ENCODE results near the gene PSME3.
"Not testable (repeated sequence)": the region's sequence is repeated elsewhere in the genome, so short reads cannot be mapped to it uniquely, and the experiment has no call there.

The PSME3 gene

GRCh38 chr17:42851371-42852240, 18.4 kb downstream of the PSME3 start:
- DNase-seq: not testable (repeated sequence)

GRCh38 chr17:42852351-42852750, 19.2 kb downstream of the PSME3 start:
- DNase-seq: no peak

DNA sequence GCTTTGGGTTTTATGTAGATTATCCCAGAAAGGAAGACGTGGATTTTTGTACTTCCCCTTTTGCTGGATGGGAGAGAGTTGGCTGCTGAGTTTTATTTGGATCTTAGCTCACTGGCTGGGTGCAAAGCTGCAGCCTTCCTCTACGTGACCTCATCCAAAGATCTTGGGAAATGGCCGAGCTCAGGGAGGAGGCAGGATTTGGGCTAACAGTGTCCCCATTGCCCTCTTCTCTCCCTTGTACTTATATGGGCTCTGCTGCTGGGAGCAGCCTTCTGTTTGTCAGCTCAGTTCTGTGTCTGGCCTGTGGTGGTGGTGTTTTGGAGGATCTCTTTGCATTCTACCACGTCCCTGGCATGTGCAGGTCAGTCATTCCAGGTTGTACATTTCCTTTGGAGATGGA, 19.8 kb downstream of the PSME3 start:
- DNase-seq: no peak

DNA sequence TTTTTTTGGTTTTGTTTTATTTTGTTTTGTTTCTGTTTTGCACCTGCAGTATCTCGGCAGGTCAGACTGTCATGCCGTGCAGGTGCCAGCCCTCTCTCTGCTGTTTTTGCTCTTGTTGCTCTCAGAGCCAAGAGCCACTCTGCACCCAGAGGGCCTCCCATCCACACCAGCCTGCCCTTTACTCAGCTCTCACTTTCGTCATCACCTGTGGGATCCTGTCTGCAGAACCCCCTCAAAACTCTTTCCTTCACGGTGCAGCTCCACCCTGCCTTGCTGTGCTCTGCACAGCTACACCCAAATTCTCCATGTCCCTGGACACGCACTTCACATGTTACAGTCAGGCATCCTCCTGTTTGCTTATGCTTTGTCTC, 20.4 kb downstream of the PSME3 start:
- DNase-seq: no peak

DNA sequence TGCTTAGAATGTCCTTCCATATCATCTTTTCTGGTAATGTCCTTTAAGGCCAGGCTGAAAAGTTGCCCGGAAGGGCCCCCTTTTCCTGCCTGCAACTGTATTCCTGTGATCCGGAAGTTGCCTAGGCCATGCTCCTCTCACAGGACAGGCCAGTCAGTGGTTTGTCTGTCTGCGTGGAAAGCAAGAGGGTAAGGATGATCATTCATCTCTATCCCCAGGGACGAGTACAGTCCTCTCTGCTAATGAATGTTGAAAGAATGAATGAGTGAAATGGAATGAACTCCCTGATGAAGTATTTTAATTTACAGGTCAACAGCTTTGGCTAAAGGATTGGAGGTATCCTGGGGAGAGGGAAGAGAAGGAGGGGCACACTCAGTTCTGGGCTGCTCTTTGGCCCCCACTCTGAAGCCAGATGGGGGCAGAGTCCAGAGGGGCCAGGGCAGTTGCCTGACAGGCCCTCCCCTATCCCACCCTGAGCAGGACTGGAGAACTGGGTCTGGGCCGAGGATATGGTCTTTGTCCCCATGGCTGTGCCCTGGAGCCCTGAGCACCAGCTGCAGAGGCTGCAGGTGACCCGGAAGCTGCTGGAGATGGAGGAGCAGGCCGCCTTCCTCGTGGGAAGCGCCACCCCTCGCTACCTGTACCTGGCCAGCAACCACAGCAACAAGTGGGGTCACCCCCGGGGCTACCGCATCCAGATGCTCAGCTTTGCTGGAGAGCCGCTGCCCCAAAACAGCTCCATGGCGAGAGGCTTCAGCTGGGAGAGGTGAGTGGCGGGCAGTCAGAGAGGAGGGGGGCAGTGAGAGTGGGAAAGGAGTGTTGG, 21.0 kb downstream of the PSME3 start:
- DNase-seq: no peak

DNA sequence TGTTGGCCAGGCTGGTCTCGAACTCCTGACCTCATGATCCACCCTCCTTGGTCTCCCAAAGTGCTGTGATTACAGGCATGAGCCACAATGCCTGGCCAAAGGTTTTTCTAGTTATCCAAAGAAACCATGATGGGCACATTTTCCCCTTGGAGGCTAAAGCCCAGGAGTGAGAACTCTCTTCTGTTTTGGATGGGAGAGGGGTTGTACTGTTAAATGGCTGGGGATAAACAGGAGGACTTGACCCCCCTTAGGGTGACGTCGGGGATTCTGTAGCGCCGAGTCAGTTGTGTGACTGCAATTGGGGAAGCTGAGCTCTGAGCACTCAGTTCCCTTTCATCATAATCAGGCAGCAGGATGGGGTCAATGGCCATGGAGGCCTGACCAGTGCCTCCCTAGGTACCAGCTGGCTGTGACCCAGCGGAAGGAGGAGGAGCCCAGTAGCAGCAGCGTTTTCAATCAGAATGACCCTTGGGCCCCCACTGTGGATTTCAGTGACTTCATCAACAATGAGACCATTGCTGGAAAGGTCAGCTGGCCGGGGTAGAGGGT, 21.9 kb downstream of the PSME3 start:
- DNase-seq: no peak

DNA sequence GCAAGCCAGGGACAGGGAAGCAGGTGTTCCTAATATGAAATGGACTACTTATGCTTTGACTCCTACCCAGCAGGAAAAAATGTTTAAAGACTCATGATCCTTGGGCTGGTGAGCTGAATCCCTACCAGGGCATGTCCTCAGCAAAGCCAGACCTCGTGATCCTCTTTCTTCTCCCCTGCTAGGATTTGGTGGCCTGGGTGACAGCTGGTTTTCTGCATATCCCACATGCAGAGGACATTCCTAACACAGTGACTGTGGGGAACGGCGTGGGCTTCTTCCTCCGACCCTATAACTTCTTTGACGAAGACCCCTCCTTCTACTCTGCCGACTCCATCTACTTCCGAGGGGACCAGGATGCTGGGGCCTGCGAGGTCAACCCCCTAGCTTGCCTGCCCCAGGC, 22.9 kb downstream of the PSME3 start:
- not testable (repeated sequence) for DNase-seq

DNA sequence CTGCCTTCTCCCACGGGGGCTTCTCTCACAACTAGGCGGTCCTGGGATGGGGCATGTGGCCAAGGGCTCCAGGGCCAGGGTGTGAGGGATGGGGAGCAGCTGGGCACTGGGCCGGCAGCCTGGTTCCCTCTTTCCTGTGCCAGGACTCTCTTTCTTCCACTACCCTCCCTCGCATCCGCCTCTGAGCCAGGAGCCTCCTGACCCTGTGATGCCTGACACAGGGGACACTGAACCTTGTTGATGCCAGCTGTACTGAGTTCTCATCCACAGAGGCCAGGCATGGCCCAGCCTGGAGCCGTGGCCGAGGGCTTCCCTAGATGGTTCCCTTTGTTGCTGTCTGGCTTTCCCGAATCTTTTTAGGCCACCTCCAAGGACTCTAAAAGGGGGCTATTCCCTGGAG, 23.3 kb downstream of the PSME3 start:
- DNase-seq: not testable (repeated sequence)

DNA sequence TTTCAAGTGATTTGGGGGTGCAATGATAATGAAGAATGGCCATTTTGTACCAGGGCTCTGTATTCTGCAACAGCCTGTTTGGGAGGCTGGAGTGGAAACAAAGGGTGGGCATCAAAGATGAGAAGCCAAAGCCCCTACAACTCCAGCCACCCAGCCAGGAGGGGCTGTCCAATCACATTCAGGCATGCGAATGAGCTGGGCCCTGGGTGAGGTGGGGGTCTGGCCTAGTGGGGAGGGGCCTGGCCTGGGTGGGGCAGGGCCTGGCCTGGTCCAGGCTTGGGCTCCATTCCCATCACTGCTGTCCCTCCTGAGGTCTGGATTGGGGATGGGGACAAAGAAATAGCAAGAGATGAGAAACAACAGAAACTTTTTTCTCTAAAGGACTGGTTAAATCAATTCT, 24.2 kb downstream of the PSME3 start:
- no peak for DNase-seq

GRCh38 chr17:42865638-42866094, 32.5 kb downstream of the PSME3 start:
- no peak for DNase-seq

DNA sequence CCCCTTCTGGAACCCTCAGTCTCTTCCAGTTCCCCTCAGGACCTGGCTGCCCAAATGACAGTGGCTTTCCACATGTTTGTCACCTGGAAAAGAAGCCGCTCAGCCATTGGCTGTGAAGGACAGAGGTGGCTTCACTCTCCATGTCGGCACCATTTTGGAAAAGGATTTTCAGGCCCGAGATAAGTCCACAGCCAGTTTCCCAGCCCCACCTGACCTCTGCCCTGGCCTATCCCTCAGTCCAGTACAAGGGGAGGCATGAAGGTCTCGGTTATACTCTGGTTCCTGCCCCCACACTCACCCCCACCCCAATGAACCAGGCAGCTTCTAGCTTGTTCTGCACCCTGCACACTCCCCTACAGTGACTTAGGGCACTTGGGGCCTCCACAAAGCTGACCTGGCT, 33.0 kb downstream of the PSME3 start:
- no peak for DNase-seq

DNA sequence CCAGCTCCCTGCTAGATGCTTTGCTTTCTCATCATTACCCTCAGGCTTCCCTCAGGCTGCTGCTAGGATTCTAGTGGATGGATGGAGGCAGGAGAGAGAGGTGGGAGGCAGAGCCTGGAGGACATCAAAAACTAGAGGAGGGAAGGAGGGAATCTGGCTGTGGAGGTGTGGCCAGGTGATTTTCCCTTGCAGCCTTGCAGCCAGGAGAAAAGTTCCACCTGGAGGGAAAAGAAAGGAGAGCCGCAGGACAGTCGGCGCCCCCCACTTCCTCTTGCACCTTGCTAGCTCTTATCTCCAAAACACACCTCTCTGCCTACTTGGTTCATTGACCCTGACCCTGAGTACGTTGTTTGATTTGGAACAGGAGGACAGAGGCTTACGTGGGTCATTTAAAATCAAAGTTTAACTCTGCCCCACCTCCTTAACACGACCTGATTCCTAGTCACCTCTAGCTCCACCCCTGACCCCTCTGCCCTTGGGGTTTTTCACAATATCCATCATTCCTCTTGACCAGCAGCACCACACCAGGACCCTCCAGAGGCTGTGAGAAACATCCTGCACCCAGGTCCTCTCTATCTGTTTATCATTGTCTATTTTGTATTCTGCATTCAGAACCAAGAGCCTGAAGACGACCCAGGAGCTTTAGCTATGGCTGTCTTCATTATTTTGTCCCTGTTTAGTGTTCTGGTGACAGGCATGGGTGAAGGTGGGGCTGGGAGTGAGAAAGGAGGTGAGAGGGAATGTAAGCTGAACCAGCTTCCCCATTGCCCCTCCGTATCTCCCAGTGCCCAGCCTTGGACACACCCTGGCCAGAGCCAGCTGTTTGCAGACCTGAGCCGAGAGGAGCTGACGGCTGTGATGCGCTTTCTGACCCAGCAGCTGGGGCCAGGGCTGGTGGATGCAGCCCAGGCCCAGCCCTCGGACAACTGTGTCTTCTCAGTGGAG, 33.7 kb downstream of the PSME3 start:
- DNase-seq: no peak

DNA sequence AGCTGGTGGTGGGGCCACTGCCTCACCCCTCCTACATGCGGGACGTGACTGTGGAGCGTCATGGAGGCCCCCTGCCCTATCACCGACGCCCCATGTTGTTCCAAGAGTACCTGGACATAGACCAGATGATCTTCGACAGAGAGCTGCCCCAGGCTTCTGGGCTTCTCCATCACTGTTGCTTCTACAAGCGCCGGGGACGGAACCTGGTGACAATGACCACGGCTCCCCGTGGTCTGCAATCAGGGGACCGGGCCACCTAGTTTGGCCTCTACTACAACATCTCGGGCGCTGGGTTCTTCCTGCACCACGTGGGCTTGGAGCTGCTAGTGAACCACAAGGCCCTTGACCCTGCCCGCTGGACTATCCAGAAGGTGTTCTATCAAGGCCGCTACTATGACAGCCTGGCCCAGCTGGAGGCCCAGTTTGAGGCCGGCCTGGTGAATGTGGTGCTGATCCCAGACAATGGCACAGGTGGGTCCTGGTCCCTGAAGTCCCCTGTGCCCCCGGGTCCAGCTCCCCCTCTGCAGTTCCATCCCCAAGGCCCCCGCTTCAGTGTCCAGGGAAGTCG, 34.6 kb downstream of the PSME3 start:
- DNase-seq: not testable (repeated sequence)

DNA sequence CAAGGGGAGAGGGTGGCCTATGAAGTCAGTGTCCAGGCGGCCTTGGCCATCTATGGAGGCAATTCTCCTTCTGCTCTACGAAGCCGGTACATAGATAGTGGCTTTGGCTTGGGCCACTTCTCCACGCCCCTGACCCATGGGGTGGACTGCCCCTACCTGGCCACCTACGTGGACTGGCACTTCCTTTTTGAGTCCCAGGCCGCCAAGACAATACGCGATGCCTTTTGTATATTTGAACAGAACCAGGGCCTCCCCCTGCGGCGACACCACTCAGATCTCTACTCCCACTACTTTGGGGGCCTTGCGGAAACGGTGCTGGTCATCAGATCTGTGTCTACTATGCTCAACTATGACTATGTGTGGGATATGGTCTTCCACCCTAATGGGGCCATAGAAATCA, 35.1 kb downstream of the PSME3 start:
- no peak for DNase-seq

DNA sequence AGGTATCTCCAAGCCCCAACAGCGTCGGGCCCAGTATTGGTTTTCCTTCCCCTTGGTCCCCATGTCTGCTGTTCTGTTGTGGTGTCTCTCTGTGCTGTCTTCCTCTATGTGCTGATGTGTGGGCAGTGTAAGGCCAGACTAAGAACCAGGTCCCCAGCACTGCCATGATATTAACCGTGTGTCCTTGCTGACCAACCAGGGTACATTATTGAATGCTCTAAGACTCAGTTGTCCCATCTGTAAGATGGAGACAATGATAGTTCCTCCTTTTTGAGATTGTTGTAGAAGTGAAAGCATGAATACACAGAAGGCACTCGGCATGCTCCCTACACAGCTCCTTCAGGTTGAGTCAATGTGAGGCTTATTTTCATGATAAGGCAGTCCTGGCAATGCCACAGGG, 38.5 kb downstream of the PSME3 start:
- DNase-seq: no peak

GRCh38 chr17:42872251-42872965, 39.2 kb downstream of the PSME3 start:
- no peak for DNase-seq

GRCh38 chr17:42873315-42873714, 40.1 kb downstream of the PSME3 start:
- DNase-seq: no peak

GRCh38 chr17:42873932-42874695, 40.9 kb downstream of the PSME3 start:
- DNase-seq: not testable (repeated sequence)

DNA sequence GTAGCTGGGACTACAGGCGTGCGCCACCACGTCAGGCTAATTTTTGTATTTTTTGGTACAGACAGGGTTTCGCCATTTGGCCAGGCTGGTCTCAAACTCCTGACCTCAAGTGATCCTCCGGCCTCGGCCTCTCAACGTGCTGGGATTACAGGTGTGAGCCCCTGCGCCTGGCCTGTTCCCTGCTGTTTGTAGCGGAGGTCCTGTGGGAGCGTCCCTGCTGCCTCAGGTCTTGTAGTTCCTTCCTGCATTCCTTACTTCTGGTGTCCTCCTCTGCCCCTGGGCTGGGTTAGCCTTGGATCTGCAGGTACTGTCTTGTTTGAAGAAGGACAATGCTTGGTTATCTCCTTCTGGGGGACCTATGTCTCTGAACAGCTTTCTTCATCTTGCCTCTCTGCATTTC, 43.8 kb downstream of the PSME3 start:
- no peak for DNase-seq

- DNase-seq: no peak
Measured at GRCh38 chr17:42878123-42878880, 45.1 kb downstream of the PSME3 start.
